ENCODE measurements around the gene KRTAP10-7. TPM values are rescaled to one million over a fixed set of nuclear protein-coding genes. Genes with fewer than 3 reads are reported as not detected.
A peak's percentile ranks its signal among the peaks of the same experiment; 100 is the strongest.

The KRTAP10-7 gene
- total and polyA plus RNA-seq, 7 experiments from 2014 or later, result not detected

GRCh38 chr21:44648557-44649311 lies 48.3 kb downstream of the KRTAP10-7 start:
- H3K27ac Mint-ChIP-seq, result no peak overlapping the region
- intact Hi-C loops (cut with micrococcal nuclease), result no loop called here
- H3K4me3 Mint-ChIP-seq, result no peak overlapping the region
- peaks cover 0 to 32% (median 17%) of the 10 kb centered on the region in 11 donors for H3K9me3 Mint-ChIP-seq
- H3K4me1 ChIP-seq (ENCODE audit: control insufficient read depth in 2 of 2, insufficient read depth in 2 of 2, low read length in 2 of 2), result peaks cover 3% of the 10 kb centered on the region in 2 donors
- H3K27me3 Mint-ChIP-seq, result no peaks in the 10 kb centered on the region
- no peak overlapping the region for H3K27ac ChIP-seq (ENCODE audit: low read depth, low read length)
- no peaks in the 10 kb centered on the region for H3K27me3 ChIP-seq (ENCODE audit: control insufficient read depth in 2 of 2, insufficient read depth in 2 of 2, low read length in 2 of 2)
- ChIA-PET CTCF (no interaction called here), POLR2A (no interaction called here)
- H3K9me3 ChIP-seq (ENCODE audit: control insufficient read depth in 2 of 3, low read length in 3 of 3), result peaks cover 0 to 10% (median 6%) of the 10 kb centered on the region in 3 experiments
- no peak for ATAC-seq
- peaks cover 3 to 17% (median 14%) of the 10 kb centered on the region in 7 donors for H3K4me1 Mint-ChIP-seq
- H3K36me3 ChIP-seq (ENCODE audit: control insufficient read depth in 2 of 3, insufficient read depth in 3 of 3, low read length in 3 of 3), result no peaks in the 10 kb centered on the region
- no peak overlapping the region for H3K4me3 ChIP-seq (ENCODE audit: low read length)
- peaks cover 10 to 15% (median 12%) of the 10 kb centered on the region in 5 donors for H3K36me3 Mint-ChIP-seq
- no peak for DNase-seq

GRCh38 chr21:44649521-44650100 lies 49.2 kb downstream of the KRTAP10-7 start:
- CTCF ChIA-PET, result no interaction called here
- no peak for ATAC-seq

GRCh38 chr21:44650265-44650972 lies 50.0 kb downstream of the KRTAP10-7 start:
- Mint-ChIP-seq H3K27me3 (no peaks in the 10 kb centered on the region), H3K9me3 (peaks cover 0 to 31% (median 11%) of the 10 kb centered on the region in 11 donors), H3K27ac (peak overlapping the region in 2 of 9 donors; percentile 82 to 85), H3K4me1 (peaks cover 17 to 34% (median 28%) of the 10 kb centered on the region in 7 donors), H3K4me3 (no peak overlapping the region), H3K36me3 (peaks cover 0 to 22% (median 0%) of the 10 kb centered on the region in 5 donors)
- CTCF ChIA-PET, result no interaction called here
- Histone ChIP-seq H3K27me3 (ENCODE audit: control insufficient read depth in 2 of 2, insufficient read depth in 2 of 2, low read length in 2 of 2) (no peaks in the 10 kb centered on the region), H3K9me3 (ENCODE audit: control insufficient read depth in 2 of 3, low read length in 3 of 3) (peaks cover 0 to 3% (median 1%) of the 10 kb centered on the region in 3 experiments), H3K4me3 (ENCODE audit: low read length) (no peak overlapping the region), H3K4me1 (ENCODE audit: control insufficient read depth in 2 of 2, insufficient read depth in 2 of 2, low read length in 2 of 2) (peaks cover 18 to 20% of the 10 kb centered on the region in 2 donors), H3K27ac (ENCODE audit: low read depth, low read length) (no peak overlapping the region), H3K36me3 (ENCODE audit: control insufficient read depth in 2 of 3, insufficient read depth in 3 of 3, low read length in 3 of 3) (no peaks in the 10 kb centered on the region)
- POLR2A ChIA-PET, result no interaction called here
- intact Hi-C loops (cut with micrococcal nuclease), result loop anchor here in 1 of 2 donors (10.0 kb wide), 1 partner anchor 66 kb away; the partner anchor contains the start of gene KRTAP10-5
- ATAC-seq (no peak), DNase-seq (no peak)

More at GRCh38 chr21:44649521-44650100, 49.2 kb downstream of the KRTAP10-7 start:
- H3K4me3 ChIP-seq (ENCODE audit: low read length), result no peak overlapping the region
- POLR2A ChIA-PET, result no interaction called here
- Mint-ChIP-seq H3K9me3 (peaks cover 0 to 32% (median 13%) of the 10 kb centered on the region in 11 donors), H3K4me3 (no peak overlapping the region), H3K27ac (peak overlapping the region in 2 of 9 donors; percentile 29 to 30), H3K4me1 (peaks cover 11 to 26% (median 23%) of the 10 kb centered on the region in 7 donors), H3K27me3 (no peaks in the 10 kb centered on the region), H3K36me3 (peaks cover 3 to 17% (median 6%) of the 10 kb centered on the region in 5 donors)
- no peak for DNase-seq
- H3K36me3 ChIP-seq (ENCODE audit: control insufficient read depth in 2 of 3, insufficient read depth in 3 of 3, low read length in 3 of 3), result no peaks in the 10 kb centered on the region
- H3K9me3 ChIP-seq (ENCODE audit: control insufficient read depth in 2 of 3, low read length in 3 of 3), result peaks cover 0 to 6% (median 5%) of the 10 kb centered on the region in 3 experiments
- peaks cover 12% of the 10 kb centered on the region in 2 donors for H3K4me1 ChIP-seq (ENCODE audit: control insufficient read depth in 2 of 2, insufficient read depth in 2 of 2, low read length in 2 of 2)
- H3K27ac ChIP-seq (ENCODE audit: low read depth, low read length), result no peak overlapping the region
- intact Hi-C loops (cut with micrococcal nuclease), result loop anchor here in 1 of 2 donors (10.0 kb wide), 1 partner anchor 65 kb away; the partner anchor contains the start of gene KRTAP10-5
- H3K27me3 ChIP-seq (ENCODE audit: control insufficient read depth in 2 of 2, insufficient read depth in 2 of 2, low read length in 2 of 2), result no peaks in the 10 kb centered on the region

- Histone ChIP-seq H3K4me1 (ENCODE audit: control insufficient read depth in 2 of 2, insufficient read depth in 2 of 2, low read length in 2 of 2) (peaks cover 21 to 27% of the 10 kb centered on the region in 2 donors), H3K27me3 (ENCODE audit: control insufficient read depth in 2 of 2, insufficient read depth in 2 of 2, low read length in 2 of 2) (no peaks in the 10 kb centered on the region), H3K36me3 (ENCODE audit: control insufficient read depth in 2 of 3, insufficient read depth in 3 of 3, low read length in 3 of 3) (no peaks in the 10 kb centered on the region), H3K27ac (ENCODE audit: low read depth, low read length) (no peak overlapping the region), H3K4me3 (ENCODE audit: low read length) (no peak overlapping the region), H3K9me3 (ENCODE audit: control insufficient read depth in 2 of 3, low read length in 3 of 3) (peaks cover 0 to 8% (median 3%) of the 10 kb centered on the region in 3 experiments)
- ChIA-PET POLR2A (interaction anchor here (0.6 kb wide), 1 partner anchor 49 kb away, joined by 3 read pairs; no protein-coding TSS in a partner anchor), CTCF (interaction anchor here (0.7 kb wide), 1 partner anchor 124 kb away, joined by 3 read pairs; no protein-coding TSS in a partner anchor)
- peak overlapping the region in 2 of 9 donors; percentile 4 to 26 for H3K27ac Mint-ChIP-seq
- ATAC-seq (no peak), DNase-seq (no peak)
- no peaks in the 10 kb centered on the region for H3K27me3 Mint-ChIP-seq
- H3K4me1 Mint-ChIP-seq, result peaks cover 18 to 39% (median 31%) of the 10 kb centered on the region in 7 donors
- H3K36me3 Mint-ChIP-seq, result peaks cover 1 to 28% (median 2%) of the 10 kb centered on the region in 5 donors
- H3K9me3 Mint-ChIP-seq, result peaks cover 0 to 33% (median 11%) of the 10 kb centered on the region in 11 donors
- no peak overlapping the region for H3K4me3 Mint-ChIP-seq
- intact Hi-C loops (cut with micrococcal nuclease), result loop anchor here in 1 of 2 donors (10.0 kb wide), 1 partner anchor 66 kb away; the partner anchor contains the start of gene KRTAP10-5
These were observed 50.7 kb downstream of the KRTAP10-7 start for GRCh38 chr21:44650973-44651675.

Other genes with a start within 250 kb of the KRTAP10-7 start
- 10 to 100 TPM in 2 of 5 experiments, 1 to 10 TPM in 3; 1.2 to 29.6 (median 5.3) TPM for gene TRPM2, start 247.0 kb upstream of the KRTAP10-7 start, total RNA-seq
- gene TRPM2, start 247.0 kb upstream of the KRTAP10-7 start, polyA plus RNA-seq, result 1 to 10 TPM; 1.5 to 1.7 TPM
- 1 to 10 TPM in 3 of 5 experiments, under 1 TPM in 2; 0.79 to 3.3 (median 1.0) TPM for gene LRRC3, start 145.1 kb upstream of the KRTAP10-7 start, total RNA-seq
- under 1 TPM; 0.06 to 0.66 TPM for gene LRRC3, start 145.1 kb upstream of the KRTAP10-7 start, polyA plus RNA-seq
- gene KRTAP10-1, start 60.4 kb upstream of the KRTAP10-7 start, total RNA-seq, result not detected
- not detected for gene KRTAP10-1, start 60.4 kb upstream of the KRTAP10-7 start, polyA plus RNA-seq
- gene KRTAP10-2, start 49.1 kb upstream of the KRTAP10-7 start, total RNA-seq, result not detected
- gene KRTAP10-2, start 49.1 kb upstream of the KRTAP10-7 start, polyA plus RNA-seq, result not detected
- gene KRTAP10-3, start 41.8 kb upstream of the KRTAP10-7 start, total RNA-seq, result not detected
- gene KRTAP10-3, start 41.8 kb upstream of the KRTAP10-7 start, polyA plus RNA-seq, result not detected
- gene KRTAP10-4, start 26.9 kb upstream of the KRTAP10-7 start, total RNA-seq, result not detected
- gene KRTAP10-4, start 26.9 kb upstream of the KRTAP10-7 start, polyA plus RNA-seq, result not detected
- not detected for gene KRTAP10-5, start 20.0 kb upstream of the KRTAP10-7 start, total RNA-seq
- not detected for gene KRTAP10-5, start 20.0 kb upstream of the KRTAP10-7 start, polyA plus RNA-seq
- not detected for gene KRTAP10-6, start 8.1 kb upstream of the KRTAP10-7 start, total RNA-seq
- gene KRTAP10-6, start 8.1 kb upstream of the KRTAP10-7 start, polyA plus RNA-seq, result not detected
- gene KRTAP10-8, start 11.5 kb downstream of the KRTAP10-7 start, total RNA-seq, result not detected
- gene KRTAP10-8, start 11.5 kb downstream of the KRTAP10-7 start, polyA plus RNA-seq, result not detected
- gene KRTAP10-9, start 26.5 kb downstream of the KRTAP10-7 start, total RNA-seq, result not detected
- gene KRTAP10-9, start 26.5 kb downstream of the KRTAP10-7 start, polyA plus RNA-seq, result not detected
- gene KRTAP10-10, start 36.8 kb downstream of the KRTAP10-7 start, total RNA-seq, result not detected
- gene KRTAP10-10, start 36.8 kb downstream of the KRTAP10-7 start, polyA plus RNA-seq, result not detected
- gene KRTAP10-11, start 45.8 kb downstream of the KRTAP10-7 start, total RNA-seq, result not detected
- gene KRTAP10-11, start 45.8 kb downstream of the KRTAP10-7 start, polyA plus RNA-seq, result not detected
- not detected for gene KRTAP12-4, start 54.1 kb downstream of the KRTAP10-7 start, total RNA-seq
- not detected for gene KRTAP12-4, start 54.1 kb downstream of the KRTAP10-7 start, polyA plus RNA-seq
- 1 to 10 TPM in 1 of 5 experiments, not detected in 4; 1.1 TPM for gene KRTAP12-3, start 57.3 kb downstream of the KRTAP10-7 start, total RNA-seq
- not detected for gene KRTAP12-3, start 57.3 kb downstream of the KRTAP10-7 start, polyA plus RNA-seq
- not detected for gene KRTAP12-2, start 66.3 kb downstream of the KRTAP10-7 start, total RNA-seq
- gene KRTAP12-2, start 66.3 kb downstream of the KRTAP10-7 start, polyA plus RNA-seq, result not detected
- not detected for gene KRTAP12-1, start 81.6 kb downstream of the KRTAP10-7 start, total RNA-seq
- gene KRTAP12-1, start 81.6 kb downstream of the KRTAP10-7 start, polyA plus RNA-seq, result not detected
- gene KRTAP10-12, start 96.6 kb downstream of the KRTAP10-7 start, total RNA-seq, result not detected
- not detected for gene KRTAP10-12, start 96.6 kb downstream of the KRTAP10-7 start, polyA plus RNA-seq
- not detected for gene TSPEAR, start 111.0 kb downstream of the KRTAP10-7 start, total RNA-seq
- under 1 TPM in 1 of 2 donors, not detected in 1; 0.07 TPM for gene TSPEAR, start 111.0 kb downstream of the KRTAP10-7 start, polyA plus RNA-seq
- gene UBE2G2, start 201.2 kb downstream of the KRTAP10-7 start, total RNA-seq, result 100 to 1,000 TPM; 108 to 150 (median 129) TPM
- 10 to 100 TPM; 50.7 to 65.8 TPM for gene UBE2G2, start 201.2 kb downstream of the KRTAP10-7 start, polyA plus RNA-seq
- 10 to 100 TPM; 46.9 to 91.7 (median 70.2) TPM for gene SUMO3, start 217.5 kb downstream of the KRTAP10-7 start, total RNA-seq
- gene SUMO3, start 217.5 kb downstream of the KRTAP10-7 start, polyA plus RNA-seq, result 10 to 100 TPM; 85.1 to 88.9 TPM

Measured in naive thymus-derived CD4-positive, alpha-beta T cell (primary cell).